Smooth muscle cell (in vitro differentiated cells): ENCODE data around the gene KRTAP1-4. TPM values are rescaled to one million over a fixed set of nuclear protein-coding genes. Genes with fewer than 3 reads are reported as not detected.
"Not testable (repeated sequence)": the region's sequence is repeated elsewhere in the genome, so short reads cannot be mapped to it uniquely, and the experiment has no call there.

Experiments used
- DNase-seq: peaks from one replicate; lab custom pipeline; 2025; ENCODE audit not compliant: unreplicated experiment; lab: John Stamatoyannopoulos, UW
- H2AFZ ChIP-seq: fragments of 200-600 bp; sonication (generic); 2 replicates; pipeline ENCODE4 v1.6.0; 2016; ENCODE audit warnings: antibody characterized with exemption, low read depth, mild to moderate bottlenecking
- H3F3A ChIP-seq: fragments of 200-600 bp; sonication (generic); 2 replicates; pipeline ENCODE4 v1.6.0; 2017; ENCODE audit warnings: antibody characterized with exemption, low read depth
- H3K27ac ChIP-seq: fragments of 200-600 bp; sonication (generic); 2 replicates; pipeline ENCODE4 v1.5.1; 2016; ENCODE audit warnings: low read depth, mild to moderate bottlenecking
- H3K27me3 ChIP-seq: fragments of 200-600 bp; sonication (generic); 2 replicates; pipeline ENCODE4 v1.6.1; 2016; ENCODE audit warnings: low read depth, mild to moderate bottlenecking
- H3K36me3 ChIP-seq: fragments of 200-600 bp; sonication (generic); 2 replicates; pipeline ENCODE4 v1.5.1; 2016; ENCODE audit warnings: low read depth
- H3K4me1 ChIP-seq: fragments of 200-600 bp; sonication (generic); 2 replicates; pipeline ENCODE4 v1.5.1; 2016; ENCODE audit warnings: low read depth
- H3K4me2 ChIP-seq: fragments of 200-600 bp; sonication (generic); 2 replicates; pipeline ENCODE4 v1.6.0; 2016; ENCODE audit warnings: mild to moderate bottlenecking
- H3K4me3 ChIP-seq: fragments of 200-600 bp; sonication (generic); 2 replicates; pipeline ENCODE4 v1.5.1; 2016; ENCODE audit warnings: mild to moderate bottlenecking
- H3K79me2 ChIP-seq: fragments of 200-600 bp; sonication (generic); 2 replicates; pipeline ENCODE4 v1.6.0; 2016; ENCODE audit warnings: low read depth, mild to moderate bottlenecking
- H3K9ac ChIP-seq: fragments of 200-600 bp; sonication (generic); 2 replicates; pipeline ENCODE4 v1.6.0; 2016; ENCODE audit warnings: low read depth
- H3K9me3 ChIP-seq: fragments of 200-600 bp; sonication (generic); replicated peaks from 2 replicates; pipeline ENCODE4 v1.5.1; 2016; ENCODE audit warnings: low read depth
- H4K20me1 ChIP-seq: fragments of 200-600 bp; sonication (generic); 2 replicates; pipeline ENCODE4 v1.6.0; 2016; ENCODE audit warnings: low read depth
- CTCF ChIP-seq: fragments of 200-600 bp; sonication (generic); IDR thresholded peaks from 2 replicates; pipeline ENCODE4 v1.5.1; 2017; ENCODE audit warnings: borderline replicate concordance, mild to moderate bottlenecking, antibody characterized with exemption; ENCODE audit not compliant: insufficient read depth, poor library complexity, severe bottlenecking
- WGBS: methylation state at CpG from one replicate; pipeline ENCODE4 v1.1.7; 2016; ENCODE audit warnings: low lambda C conversion rate; 5-methylcytosine and 5-hydroxymethylcytosine counted together
- polyA plus RNA-seq: library from polyadenylated mRNA; unstranded; fragments of >200 nt; fragmentation: Nextera tagmentation; extraction: Ambion mirVana; gene quantifications from 2 replicates; pipeline ENCODE4 v1.2.1, GENCODE V29; 2016
- total RNA-seq: library from RNA; depleted of rRNA; stranded (reverse); fragments of >200 nt; gene quantifications from 2 replicates; pipeline ENCODE4 v1.2.3, GENCODE V29; 2014

Gene KRTAP1-4
- total and polyA plus RNA-seq, 2 experiments from 2014 or later, result not detected

GRCh38 chr17:41049110-41049509, 19.1 kb upstream of the KRTAP1-4 start:
- H3K27me3 ChIP-seq, result no peaks in the 10 kb centered on the region
- H3K4me1 ChIP-seq, result peaks cover 4% of the 10 kb centered on the region
- H2AFZ ChIP-seq, result no peak overlapping the region
- no peak for TF ChIP-seq CTCF
- no peaks in the 10 kb centered on the region for H3K36me3 ChIP-seq
- H3F3A ChIP-seq, result no peaks in the 10 kb centered on the region
- no peak overlapping the region for H3K4me3 ChIP-seq
- no peak for DNase-seq
- H3K4me2 ChIP-seq, result peak overlapping the region; percentile 46
- WGBS, result 24% methylated on average over 2 of the region's 2 CpGs
- H3K9ac ChIP-seq, result peak overlapping the region; percentile 42
- H3K9me3 ChIP-seq, result no peaks in the 10 kb centered on the region
- H4K20me1 ChIP-seq, result no peaks in the 10 kb centered on the region
- H3K27ac ChIP-seq, result peak overlapping the region; percentile 89
- no peaks in the 10 kb centered on the region for H3K79me2 ChIP-seq

- no peaks in the 10 kb centered on the region for H3K27me3 ChIP-seq
- H3K36me3 ChIP-seq, result no peaks in the 10 kb centered on the region
- no peaks in the 10 kb centered on the region for H4K20me1 ChIP-seq
- no peak overlapping the region for H2AFZ ChIP-seq
- no peaks in the 10 kb centered on the region for H3K9me3 ChIP-seq
- TF ChIP-seq CTCF, result no peak
- H3K79me2 ChIP-seq, result no peaks in the 10 kb centered on the region
- peak overlapping the region; percentile 46 for H3K4me2 ChIP-seq
- no peak for DNase-seq
- H3K27ac ChIP-seq, result peak overlapping the region; percentile 89
- 33% methylated on average over 7 of the region's 7 CpGs for WGBS
- peak overlapping the region; percentile 42 for H3K9ac ChIP-seq
- no peak overlapping the region for H3K4me3 ChIP-seq
- H3K4me1 ChIP-seq, result peaks cover 4% of the 10 kb centered on the region
- H3F3A ChIP-seq, result no peaks in the 10 kb centered on the region
Measured at GRCh38 chr17:41048441-41048840, 18.4 kb upstream of the KRTAP1-4 start.

- not testable (repeated sequence) for H3K79me2 ChIP-seq, H3F3A ChIP-seq, H3K9me3 ChIP-seq, H3K4me2 ChIP-seq, DNase-seq, H3K4me1 ChIP-seq, H2AFZ ChIP-seq, H3K4me3 ChIP-seq, H3K9ac ChIP-seq, H3K36me3 ChIP-seq, H4K20me1 ChIP-seq, H3K27me3 ChIP-seq
- WGBS, result 89% methylated on average over 9 of the region's 33 CpGs
- peak within 1 kb of the TSS; percentile 89 for H3K27ac ChIP-seq
Measured at GRCh38 chr17:41046735-41047465, 16.9 kb upstream of the KRTAP1-4 start, which contains the start of gene KRTAP2-1. Gene KRTAP2-1 (minus strand): TSS chr17:41047316. CDS start chr17:41047267, 49 bp downstream.

DNA sequence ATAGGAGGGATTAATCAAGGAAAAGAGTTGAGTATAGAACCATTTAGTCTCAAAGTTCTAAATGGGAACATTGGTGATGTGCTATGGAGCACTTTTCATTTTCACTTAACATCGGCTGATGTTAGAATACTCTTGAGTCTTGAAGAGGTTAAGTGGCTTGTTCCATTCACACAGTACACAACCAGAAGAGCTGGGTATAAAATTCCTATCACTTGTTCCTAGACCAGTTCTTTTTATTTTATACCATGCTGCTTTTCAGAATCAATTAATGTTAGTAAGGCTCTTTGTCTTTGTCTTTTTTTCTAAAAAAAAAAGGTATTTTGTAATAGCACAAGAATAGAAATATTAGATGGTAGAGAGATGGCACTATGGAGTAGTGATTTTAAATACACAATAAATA, 13.0 kb upstream of the KRTAP1-4 start:
- Histone ChIP-seq H3K9me3 (no peaks in the 10 kb centered on the region), H3F3A (no peaks in the 10 kb centered on the region), H3K9ac (no peak overlapping the region), H3K27me3 (no peaks in the 10 kb centered on the region), H2AFZ (no peak overlapping the region), H3K79me2 (no peaks in the 10 kb centered on the region), H3K4me1 (no peaks in the 10 kb centered on the region), H3K36me3 (no peaks in the 10 kb centered on the region), H3K27ac (no peak overlapping the region), H3K4me3 (no peak overlapping the region), H4K20me1 (no peaks in the 10 kb centered on the region), H3K4me2 (no peak overlapping the region)
- DNase-seq, result no peak
- 100% methylated on average over 1 of the region's 1 CpG for WGBS
- TF ChIP-seq CTCF, result no peak

GRCh38 chr17:41040783-41041571, 11.0 kb upstream of the KRTAP1-4 start, which contains the start of gene KRTAP1-1:
Gene KRTAP1-1 (minus strand): TSS chr17:41041450. CDS start chr17:41041397, 53 bp downstream.
- WGBS, result 86% methylated on average over 14 of the region's 14 CpGs
- H3K9me3 ChIP-seq, H3K27me3 ChIP-seq, H2AFZ ChIP-seq, H3K4me3 ChIP-seq, H4K20me1 ChIP-seq, DNase-seq, H3K9ac ChIP-seq, H3K4me2 ChIP-seq, H3F3A ChIP-seq, H3K27ac ChIP-seq, H3K79me2 ChIP-seq, H3K4me1 ChIP-seq, H3K36me3 ChIP-seq: not testable (repeated sequence)
